MM.1S (cell line): ENCODE results near the gene HOXB7.

ENCODE experiments used
- DNase-seq: peaks from one replicate; pipeline ENCODE4 v3.0.0-alpha.2; 2015
- H2AFZ ChIP-seq: fragments of 300-600 bp; sonication (generic); 2 replicates; pipeline ENCODE4 v1.6.0; 2016; ENCODE audit warnings: antibody characterized with exemption, low read length
- H3F3A ChIP-seq: fragments of 300-600 bp; sonication (generic); 2 replicates; pipeline ENCODE4 v1.6.1; 2016; ENCODE audit warnings: mild to moderate bottlenecking, antibody characterized with exemption, low read length, moderate library complexity, mixed read lengths; ENCODE audit not compliant: insufficient read depth
- H3K27ac ChIP-seq: fragments of 300-600 bp; sonication (generic); 2 replicates; pipeline ENCODE4 v1.5.1; 2016; ENCODE audit warnings: mild to moderate bottlenecking, low read length
- H3K27me3 ChIP-seq: fragments of 300-600 bp; sonication (generic); replicated peaks from 2 replicates; pipeline ENCODE4 v1.6.0; 2016; ENCODE audit warnings: low read length; ENCODE audit not compliant: insufficient read depth
- H3K36me3 ChIP-seq: fragments of 300-600 bp; sonication (generic); replicated peaks from 2 replicates; pipeline ENCODE4 v1.6.1; 2016; ENCODE audit warnings: mild to moderate bottlenecking, low read length, mixed read lengths; ENCODE audit not compliant: insufficient read depth
- H3K4me1 ChIP-seq: fragments of 300-600 bp; sonication (generic); 2 replicates; pipeline ENCODE4 v1.6.1; 2016; ENCODE audit warnings: low read length, mixed read lengths
- H3K4me2 ChIP-seq: fragments of 300-600 bp; sonication (generic); 2 replicates; pipeline ENCODE4 v1.6.0; 2016; ENCODE audit warnings: low read depth, low read length
- H3K4me3 ChIP-seq: fragments of 300-600 bp; sonication (generic); 2 replicates; pipeline ENCODE4 v1.5.1; 2016; ENCODE audit warnings: low read length, mixed read lengths
- H3K79me2 ChIP-seq: fragments of 300-600 bp; sonication (generic); 2 replicates; pipeline ENCODE4 v1.6.1; 2016; ENCODE audit warnings: mixed run types, low read length, mixed read lengths
- H3K9ac ChIP-seq: fragments of 300-600 bp; sonication (generic); 2 replicates; pipeline ENCODE4 v1.6.1; 2016; ENCODE audit warnings: low read length, mixed read lengths
- H3K9me2 ChIP-seq: fragments of 300-600 bp; sonication (generic); replicated peaks from 2 replicates; pipeline ENCODE4 v1.6.1; 2016; ENCODE audit warnings: mild to moderate bottlenecking, low read length, mixed read lengths; ENCODE audit not compliant: insufficient read depth
- H3K9me3 ChIP-seq: fragments of 300-600 bp; sonication (generic); replicated peaks from 2 replicates; pipeline ENCODE4 v1.6.1; 2016; ENCODE audit warnings: mild to moderate bottlenecking, low read length, mixed read lengths; ENCODE audit not compliant: insufficient read depth
- H4K20me1 ChIP-seq: fragments of 300-600 bp; sonication (generic); 2 replicates; pipeline ENCODE4 v1.6.1; 2016; ENCODE audit warnings: mild to moderate bottlenecking, low read length, moderate library complexity, mixed read lengths; ENCODE audit not compliant: insufficient read depth
- CTCF ChIP-seq: fragments of 300-600 bp; sonication (generic); IDR thresholded peaks from 2 replicates; pipeline ENCODE4 v1.5.1; 2016; ENCODE audit warnings: antibody characterized with exemption, low read length, mixed read lengths
- EZH2 ChIP-seq: fragments of 300-600 bp; sonication (generic); optimal IDR thresholded peaks from 2 replicates; pipeline ENCODE3; 2017; ENCODE audit warnings: low read depth, mild to moderate bottlenecking, antibody characterized with exemption, low read length, mixed read lengths
- EZH2phosphoT487 ChIP-seq: fragments of 300-600 bp; sonication (generic); IDR thresholded peaks from 2 replicates; pipeline ENCODE4 v1.6.1; 2018; ENCODE audit warnings: antibody characterized with exemption, low read length

Gene HOXB7

DNA sequence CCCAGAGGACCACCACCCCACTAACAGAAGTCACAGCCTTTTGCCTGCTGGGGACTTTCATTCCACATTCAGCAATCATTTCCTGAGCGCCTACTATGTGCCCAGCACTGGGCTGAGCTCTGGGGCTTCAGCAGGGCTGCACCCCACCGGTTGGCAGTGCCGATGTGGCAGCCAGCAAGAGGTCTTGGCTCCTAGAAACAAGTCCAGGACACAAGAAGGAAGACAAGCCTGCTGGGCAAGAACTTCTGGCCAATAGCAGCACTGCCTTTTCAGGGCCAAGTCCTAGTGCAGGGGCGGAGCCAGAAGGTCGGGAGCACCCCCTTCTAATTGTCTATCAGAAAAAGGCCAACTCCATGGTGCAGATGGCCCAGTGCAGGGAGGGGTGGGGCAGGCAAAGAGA lies 28.3 kb upstream of the HOXB7 start:
- Histone ChIP-seq H3F3A (no peaks in the 10 kb centered on the region), H3K79me2 (no peaks in the 10 kb centered on the region), H3K9me2 (no peaks in the 10 kb centered on the region), H4K20me1 (no peaks in the 10 kb centered on the region), H3K4me1 (peaks cover 4% of the 10 kb centered on the region; the same call in 1 of the 2 replicates), H3K4me2 (no peak overlapping the region), H3K9me3 (no peaks in the 10 kb centered on the region), H3K4me3 (no peak overlapping the region), H2AFZ (no peak overlapping the region), H3K36me3 (no peaks in the 10 kb centered on the region), H3K27me3 (peaks cover 44% of the 10 kb centered on the region), H3K27ac (no peak overlapping the region), H3K9ac (no peak overlapping the region)
- TF ChIP-seq EZH2phosphoT487: no peak
- no peak for TF ChIP-seq EZH2
- no peak for TF ChIP-seq CTCF
- DNase-seq: no peak

DNA sequence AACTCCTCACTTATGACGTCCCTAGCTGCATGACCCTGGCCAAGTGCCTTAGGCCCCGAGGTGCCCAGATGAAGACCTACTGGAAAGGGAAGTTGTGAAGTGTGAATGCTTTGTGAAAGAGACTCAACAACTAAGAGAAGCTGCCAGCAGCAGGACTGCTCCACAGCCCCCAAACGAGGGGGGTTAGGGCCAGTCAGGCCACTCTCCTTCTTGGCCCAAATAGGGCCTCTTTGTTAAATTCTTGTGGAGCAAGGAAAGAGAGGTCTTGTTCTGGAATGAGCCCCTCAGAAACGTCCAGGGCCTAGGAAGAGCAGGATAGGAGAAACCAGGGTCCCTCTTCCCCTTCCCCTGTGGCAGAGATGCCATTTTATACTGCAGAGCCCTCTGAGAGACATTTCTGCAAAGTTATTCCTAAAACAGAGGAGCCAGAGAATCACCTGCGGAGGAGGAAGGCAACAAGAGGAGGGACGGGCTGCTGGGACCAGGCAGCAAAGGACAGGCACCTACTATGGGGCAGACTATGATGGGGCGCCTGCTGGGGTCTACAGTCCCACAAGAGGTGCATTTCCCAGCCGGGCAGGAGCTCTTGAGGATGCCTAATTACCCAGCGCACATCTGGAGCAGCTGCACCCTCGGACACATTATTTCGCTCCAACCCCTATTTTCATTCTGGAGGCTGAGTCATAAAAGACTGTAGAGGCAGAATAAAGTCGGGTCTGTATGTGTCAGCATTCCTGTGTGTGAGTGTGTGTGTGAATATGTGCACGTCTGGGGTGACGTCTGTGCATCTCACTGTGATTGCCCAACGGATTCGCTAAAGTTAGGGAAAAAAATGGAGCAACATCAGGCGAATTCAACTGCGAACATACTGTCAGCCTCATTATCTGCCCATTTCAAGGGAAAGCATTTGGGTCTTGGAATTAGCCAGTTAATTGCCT lies 26.8 kb upstream of the HOXB7 start:
- DNase-seq: no peak
- H3K36me3 ChIP-seq: no peaks in the 10 kb centered on the region
- H3K27me3 ChIP-seq: peaks cover 39% of the 10 kb centered on the region
- H3K9me3 ChIP-seq: no peaks in the 10 kb centered on the region
- H3F3A ChIP-seq: no peaks in the 10 kb centered on the region
- H4K20me1 ChIP-seq: no peaks in the 10 kb centered on the region
- no peak overlapping the region for H3K9ac ChIP-seq
- H3K4me3 ChIP-seq: no peak overlapping the region
- H3K9me2 ChIP-seq: no peaks in the 10 kb centered on the region
- H3K4me2 ChIP-seq: no peak overlapping the region
- TF ChIP-seq EZH2 (no peak), EZH2phosphoT487 (no peak), CTCF (no peak)
- no peak overlapping the region for H3K27ac ChIP-seq
- H2AFZ ChIP-seq: no peak overlapping the region; the same call in 1 of the 2 replicates
- H3K79me2 ChIP-seq: no peaks in the 10 kb centered on the region
- peaks cover 4% of the 10 kb centered on the region; the same call in 1 of the 2 replicates for H3K4me1 ChIP-seq

DNA sequence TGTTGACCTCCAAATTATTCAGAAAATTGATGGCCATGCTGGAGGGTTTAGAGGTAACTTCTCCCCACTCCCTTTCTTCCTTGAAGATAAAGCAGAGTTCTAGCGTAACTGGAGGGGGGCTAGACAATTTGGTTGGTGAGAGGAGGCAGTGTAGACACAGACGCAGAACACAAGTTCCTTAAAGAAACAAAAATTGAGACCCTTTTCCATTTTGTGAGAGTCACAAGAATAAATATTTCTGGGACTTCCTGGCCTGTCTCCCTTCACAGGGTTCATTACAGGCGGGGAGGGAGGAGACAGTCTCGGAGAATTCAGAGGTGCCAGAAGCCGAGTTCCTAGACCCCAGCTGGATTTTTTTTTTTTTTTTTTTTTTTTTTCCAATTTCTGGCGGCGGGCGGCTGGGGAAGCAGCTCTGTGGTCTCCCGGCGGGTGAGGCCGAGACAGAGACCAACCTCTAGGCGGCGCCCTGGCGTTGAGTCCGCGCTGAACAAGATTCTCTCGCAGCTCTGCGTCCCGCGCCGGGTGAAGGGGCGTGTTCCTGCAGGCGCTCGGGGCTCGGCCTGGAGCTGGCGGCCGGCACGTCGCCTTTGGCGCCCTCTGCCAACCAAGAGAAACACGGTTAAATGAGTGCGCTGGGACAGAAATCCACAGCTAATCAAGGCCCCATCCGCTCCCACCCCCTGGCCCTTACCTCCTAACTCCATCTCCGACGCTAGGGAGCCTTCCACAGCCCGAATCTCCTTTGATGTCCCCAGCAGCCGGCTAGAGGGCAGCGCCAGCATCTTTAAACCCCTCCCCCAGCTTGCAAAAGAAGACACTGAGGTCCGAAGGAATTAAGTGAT lies 25.6 kb upstream of the HOXB7 start:
- peaks cover 30% of the 10 kb centered on the region for H3K27me3 ChIP-seq
- TF ChIP-seq EZH2phosphoT487 (no peak), CTCF (peak; percentile 78)
- no peak overlapping the region; the same call in 1 of the 2 replicates for H3K9ac ChIP-seq
- H3K4me3 ChIP-seq: no peak overlapping the region
- peak overlapping the region; percentile 65 for H3K4me2 ChIP-seq
- no peaks in the 10 kb centered on the region for H3K9me2 ChIP-seq
- H3K4me1 ChIP-seq: peaks cover 4% of the 10 kb centered on the region; the same call in 1 of the 2 replicates
- peak; percentile 96 for DNase-seq
- no peaks in the 10 kb centered on the region for H3F3A ChIP-seq
- H3K79me2 ChIP-seq: no peaks in the 10 kb centered on the region
- H3K36me3 ChIP-seq: no peaks in the 10 kb centered on the region
- H3K9me3 ChIP-seq: no peaks in the 10 kb centered on the region
- peak overlapping the region; percentile 65 for H2AFZ ChIP-seq
- no peak overlapping the region for H3K27ac ChIP-seq
- H4K20me1 ChIP-seq: no peaks in the 10 kb centered on the region
